Liver (tissue), 9 donors: Measurements from ENCODE around the gene TEX51. TPM values are rescaled to one million over a fixed set of nuclear protein-coding genes. Genes with fewer than 3 reads are reported as not detected.

Experiments
- DNase-seq: peaks from one replicate; pipeline ENCODE4 v3.0.0-alpha.2; 2017; ENCODE audit warnings: low spot score
- H3K27ac ChIP-seq, 2 donors: one replicate each; pipeline ENCODE4 v1.7.0; 2013; ENCODE audit warnings: inconsistent platforms in 2 of 2, low read length in 2 of 2, control low read depth in 1 of 2, low read depth in 1 of 2, mild to moderate bottlenecking in 1 of 2
- H3K27me3 ChIP-seq, 4 donors: one replicate each; pipeline versions ENCODE4 v1.6.1 to v1.7.0; 2013; ENCODE audit warnings: low read length in 3 of 4, inconsistent platforms in 1 of 4, mild to moderate bottlenecking in 1 of 4, moderate library complexity in 1 of 4; ENCODE audit not compliant: control insufficient read depth in 4 of 4, insufficient read depth in 4 of 4
- H3K36me3 ChIP-seq, 4 donors: one replicate each; pipeline versions ENCODE4 v1.6.1 to v1.7.0; 2013; ENCODE audit warnings: low read length in 3 of 4, mild to moderate bottlenecking in 3 of 4, low read depth in 1 of 4, moderate library complexity in 1 of 4; ENCODE audit not compliant: control insufficient read depth in 4 of 4, insufficient read depth in 3 of 4
- H3K4me1 ChIP-seq, 4 donors: one replicate each; pipeline versions ENCODE4 v1.6.1 to v1.7.0; 2013; ENCODE audit warnings: low read length in 3 of 4, mild to moderate bottlenecking in 3 of 4, moderate library complexity in 1 of 4; ENCODE audit not compliant: control insufficient read depth in 4 of 4, insufficient read depth in 4 of 4
- H3K4me3 ChIP-seq, 3 donors: one replicate each; pipeline versions ENCODE4 v1.6.1 to v1.7.0; 2013; ENCODE audit warnings: low read length in 3 of 3, control low read depth in 1 of 3, low read depth in 1 of 3, mild to moderate bottlenecking in 1 of 3
- H3K9ac ChIP-seq, 2 donors: one replicate each; pipeline ENCODE4 v1.7.0; 2013; ENCODE audit warnings: low read length in 2 of 2, mild to moderate bottlenecking in 2 of 2, moderate library complexity in 2 of 2, control low read depth in 1 of 2, low read depth in 1 of 2
- H3K9me3 ChIP-seq, 4 donors: one replicate each; pipeline versions ENCODE4 v1.6.1 to v1.7.0; 2013; ENCODE audit warnings: low read length in 3 of 4; ENCODE audit not compliant: control insufficient read depth in 4 of 4
- ATF3 ChIP-seq: IDR thresholded peaks from 2 replicates; pipeline ENCODE4 v1.6.1; 2016; ENCODE audit warnings: antibody characterized with exemption
- CTCF ChIP-seq: fragments of 150-350 bp; IDR thresholded peaks from 2 replicates; pipeline ENCODE4 v1.5.1; 2017; ENCODE audit warnings: improper control_type of control experiment, low read depth, low read length; ENCODE audit not compliant: missing input control
- EGR1 ChIP-seq, 2 donors: IDR thresholded peaks; 2 replicates each; pipeline ENCODE4 v1.6.1; 2016 to 2018; ENCODE audit warnings: antibody characterized with exemption in 2 of 2, low read depth in 2 of 2
- FOXA1 ChIP-seq: IDR thresholded peaks from 2 replicates; pipeline ENCODE4 v1.6.1; 2016; ENCODE audit warnings: antibody characterized with exemption
- FOXA2 ChIP-seq: IDR thresholded peaks from 2 replicates; pipeline ENCODE4 v1.6.1; 2016; ENCODE audit warnings: antibody characterized with exemption
- GABPA ChIP-seq, 2 donors: IDR thresholded peaks in 1 of 2; conservative IDR thresholded peaks in 1 of 2; 2 replicates each; pipeline ENCODE4 v1.6.1; 2016; ENCODE audit warnings: antibody characterized with exemption in 2 of 2, mild to moderate bottlenecking in 1 of 2, moderate library complexity in 1 of 2
- HNF4A ChIP-seq, 2 donors: conservative IDR thresholded peaks; 2 replicates each; pipeline ENCODE4 v1.6.1; 2016; ENCODE audit warnings: antibody characterized with exemption in 2 of 2, mild to moderate bottlenecking in 2 of 2
- HNF4G ChIP-seq: IDR thresholded peaks from 2 replicates; pipeline ENCODE4 v1.6.1; 2016; ENCODE audit warnings: antibody characterized with exemption
- JUND ChIP-seq, 2 donors: IDR thresholded peaks; 2 replicates each; pipeline ENCODE4 v1.6.1; 2016; ENCODE audit warnings: antibody characterized with exemption in 2 of 2
- MAX ChIP-seq: IDR thresholded peaks from 2 replicates; pipeline ENCODE4 v1.6.1; 2016; ENCODE audit warnings: antibody characterized with exemption
- NR2F2 ChIP-seq: IDR thresholded peaks from 2 replicates; pipeline ENCODE4 v1.6.1; 2016; ENCODE audit warnings: antibody characterized with exemption
- RAD21 ChIP-seq, 2 donors: IDR thresholded peaks; 2 replicates each; pipeline ENCODE4 v1.6.1; 2016; ENCODE audit warnings: antibody characterized with exemption in 2 of 2, mild to moderate bottlenecking in 2 of 2
- REST ChIP-seq: IDR thresholded peaks from 2 replicates; pipeline ENCODE4 v1.6.1; 2016; ENCODE audit warnings: antibody characterized with exemption, mild to moderate bottlenecking
- RXRA ChIP-seq, 2 donors: IDR thresholded peaks; 2 replicates each; pipeline ENCODE4 v1.6.1; 2017 to 2018; ENCODE audit warnings: antibody characterized with exemption in 2 of 2, mild to moderate bottlenecking in 1 of 2
- SP1 ChIP-seq: IDR thresholded peaks from 2 replicates; pipeline ENCODE4 v1.6.1; 2018; ENCODE audit warnings: antibody characterized with exemption, mild to moderate bottlenecking
- TAF1 ChIP-seq: conservative IDR thresholded peaks from 2 replicates; pipeline ENCODE4 v1.6.1; 2016; ENCODE audit warnings: antibody characterized with exemption, mild to moderate bottlenecking
- YY1 ChIP-seq: IDR thresholded peaks from 2 replicates; pipeline ENCODE4 v1.6.1; 2016; ENCODE audit warnings: antibody characterized with exemption, mild to moderate bottlenecking
- ZBTB33 ChIP-seq: IDR thresholded peaks from 2 replicates; pipeline ENCODE4 v1.6.1; 2016; ENCODE audit warnings: antibody characterized with exemption
- WGBS: extraction: QIAGEN DNeasy Blood & Tissue Kit; methylation state at CpG from one replicate; pipeline ENCODE4 v1.1.7; 2013; 5-methylcytosine and 5-hydroxymethylcytosine counted together
- polyA plus RNA-seq, 2 donors: library from polyadenylated mRNA; stranded (reverse) in 1 of 2; unstranded in 1 of 2; fragments of 200-250 nt in 1 of 2; fragments of >200 nt in 1 of 2; fragmentation: Nextera tagmentation in 1 of 2; extraction: Ambion mirVana in 1 of 2; gene quantifications; one replicate each; pipeline versions ENCODE4 v1.2.1 to v1.2.3, GENCODE V29; 2013 to 2015
- total RNA-seq, 2 donors: library from RNA; depleted of rRNA; stranded (reverse); fragments of >200 nt; gene quantifications; one replicate each; pipeline ENCODE4 v1.2.3, GENCODE V29; 2014
- donor health status: healthy.
- donor health status: healthy.
- donor health status: healthy.
- donor health status: healthy.
- donor health status: healthy.

TEX51 gene
- total and polyA plus RNA-seq, 4 donors: not detected

- Histone ChIP-seq H3K9ac (no peak overlapping the region), H3K4me1 (no peaks in the 10 kb centered on the region), H3K27ac (no peak overlapping the region), H3K9me3 (no peaks in the 10 kb centered on the region), H3K27me3 (no peaks in the 10 kb centered on the region), H3K36me3 (no peaks in the 10 kb centered on the region), H3K4me3 (no peak overlapping the region)
- WGBS: 78% methylated on average over 10 of the region's 10 CpGs
- TF ChIP-seq RAD21 (IDR thresholded peaks at IDR 0.05): no peak
- no peak for TF ChIP-seq FOXA1
- TF ChIP-seq SP1: no peak
- no peak for TF ChIP-seq HNF4A (conservative IDR thresholded peaks at IDR 0.05)
- no peak for TF ChIP-seq CTCF
- TF ChIP-seq EGR1 (IDR thresholded peaks at IDR 0.05; ENCODE audit: low read depth in 2 of 2): no peak
- TF ChIP-seq JUND (IDR thresholded peaks at IDR 0.05): no peak
- no peak for TF ChIP-seq HNF4G
- TF ChIP-seq MAX: no peak
- TF ChIP-seq TAF1: no peak
- TF ChIP-seq NR2F2: no peak
- TF ChIP-seq FOXA2: no peak
- no peak for TF ChIP-seq ZBTB33
- TF ChIP-seq YY1: no peak
- TF ChIP-seq RXRA (IDR thresholded peaks at IDR 0.05): no peak
- TF ChIP-seq GABPA (IDR thresholded peaks at IDR 0.05 in 1 of 2, conservative IDR thresholded peaks at IDR 0.05 in 1 of 2): no peak
- TF ChIP-seq REST: no peak
- no peak for TF ChIP-seq ATF3
- DNase-seq: peak; percentile 27
Observed at GRCh38 chr2:126891681-126892500, 6.8 kb upstream of the TEX51 start.
